GM20431 (cell line): ENCODE data around the gene HOXD12.

Experiments
- in situ Hi-C: fragments of 300-500 bp; cut with MseI, MboI; formaldehyde crosslinking; loops from one replicate; pipeline ENCODE4 v1.15.0; 2020; ENCODE audit warnings: low sequenced_read_pairs; ENCODE audit not compliant: unreplicated experiment

HOXD12 gene

GRCh38 chr2:176102309-176102866 is 2.8 kb downstream of the HOXD12 start:
- in situ Hi-C loops: no loop called here

- in situ Hi-C loops: no loop called here
These were observed 3.6 kb downstream of the HOXD12 start for GRCh38 chr2:176103194-176103593.

- in situ Hi-C loops: no loop called here
These were observed 4.2 kb downstream of the HOXD12 start for GRCh38 chr2:176103742-176104315.

- in situ Hi-C loops: no loop called here
These were observed 4.9 kb downstream of the HOXD12 start for GRCh38 chr2:176104316-176105077.

GRCh38 chr2:176105078-176105729 is 5.6 kb downstream of the HOXD12 start:
- in situ Hi-C loops: no loop called here

GRCh38 chr2:176105730-176106580 is 6.4 kb downstream of the HOXD12 start:
- in situ Hi-C loops: no loop called here

GRCh38 chr2:176106581-176107539 is 7.3 kb downstream of the HOXD12 start, which contains the start of gene HOXD11:
TSS of gene HOXD11 (plus strand) at chr2:176107280. CDS start at chr2:176107356, 76 bp downstream.
- in situ Hi-C loops: no loop called here

- in situ Hi-C loops: no loop called here
These were observed 8.2 kb downstream of the HOXD12 start for GRCh38 chr2:176107731-176108181.

GRCh38 chr2:176109192-176109901 is 9.8 kb downstream of the HOXD12 start:
- in situ Hi-C loops: no loop called here

GRCh38 chr2:176109946-176110345 is 10.4 kb downstream of the HOXD12 start:
- in situ Hi-C loops: no loop called here

GRCh38 chr2:176110415-176111308 is 11.1 kb downstream of the HOXD12 start:
- in situ Hi-C loops: no loop called here

- in situ Hi-C loops: no loop called here
These were observed 11.7 kb downstream of the HOXD12 start for GRCh38 chr2:176111309-176111663.

- in situ Hi-C loops: no loop called here
These were observed 12.3 kb downstream of the HOXD12 start for GRCh38 chr2:176111846-176112374.

GRCh38 chr2:176112375-176113302 is 13.0 kb downstream of the HOXD12 start:
- in situ Hi-C loops: no loop called here

GRCh38 chr2:176114120-176114929 is 14.7 kb downstream of the HOXD12 start:
- in situ Hi-C loops: no loop called here
